HG02840 (cell line): Measurements from ENCODE around the gene C14orf119.

ENCODE experiments used
- ATAC-seq: cut with Tn5 transposase; IDR thresholded peaks from one replicate; pipeline ENCODE4 v1.9.1; 2021; ENCODE audit warnings: mild to moderate bottlenecking, moderate library complexity, moderate number of reproducible peaks; ENCODE audit not compliant: unreplicated experiment, low FRiP score

The C14orf119 gene

GRCh38 chr14:23080474-23080873 lies 14.8 kb upstream of the C14orf119 start:
- ATAC-seq, result no peak

DNA sequence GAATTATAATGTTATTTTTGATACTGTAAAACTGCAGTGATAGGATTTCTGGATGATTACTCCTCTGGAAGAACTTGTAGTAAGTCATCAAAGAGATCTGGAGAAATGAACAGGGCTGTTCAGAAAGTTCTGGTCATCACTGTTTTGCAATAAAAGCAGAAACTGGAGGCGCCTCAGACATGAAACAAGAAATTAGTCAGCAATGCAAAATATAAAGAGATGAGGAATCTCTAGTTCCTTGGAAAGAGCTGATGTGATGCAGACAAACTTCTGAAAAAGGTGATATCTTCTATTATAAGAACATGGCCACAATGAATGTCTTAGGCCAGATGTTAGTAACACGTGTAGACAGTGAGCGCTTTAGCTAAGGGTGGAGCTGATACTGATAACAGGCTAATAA lies 9.8 kb upstream of the C14orf119 start:
- no peak for ATAC-seq

GRCh38 chr14:23086565-23086964 lies 8.7 kb upstream of the C14orf119 start:
- ATAC-seq, result no peak

DNA sequence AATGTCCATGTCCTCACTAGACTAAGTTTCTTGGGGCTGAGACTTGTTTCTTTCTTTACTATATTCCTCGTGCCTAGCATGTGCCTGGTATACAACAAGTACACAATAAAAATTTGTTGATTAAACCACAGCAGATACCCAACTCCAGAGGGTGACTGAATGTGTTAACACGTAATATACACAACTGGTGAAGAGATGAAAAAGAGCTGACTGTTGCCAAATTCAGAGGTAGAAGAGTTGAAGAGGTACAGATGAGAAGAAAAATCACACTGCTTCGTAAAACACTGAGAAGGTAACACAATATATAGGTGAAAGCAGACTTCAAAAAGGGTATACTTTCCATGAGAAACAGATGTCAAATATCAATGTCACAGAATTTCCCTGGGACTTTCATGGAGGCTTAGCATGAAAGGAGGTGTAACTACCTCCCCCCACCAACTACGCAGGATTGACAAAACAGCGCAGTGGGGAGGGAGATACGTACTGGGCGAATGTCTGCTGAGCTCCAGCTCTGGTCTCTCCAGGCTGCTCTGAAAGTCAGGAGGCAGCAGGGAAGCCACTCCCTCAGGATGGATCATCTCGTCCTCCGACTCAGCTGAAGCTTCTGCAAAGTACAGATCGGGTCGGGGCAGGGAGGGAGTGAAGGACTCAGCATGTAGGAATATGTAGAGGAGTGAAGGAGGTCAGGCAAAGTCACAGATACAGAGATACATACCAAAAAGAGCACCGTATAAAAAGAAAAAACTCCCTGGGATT lies 5.6 kb upstream of the C14orf119 start:
- no peak for ATAC-seq

GRCh38 chr14:23090254-23090636 lies 5.1 kb upstream of the C14orf119 start:
- ATAC-seq, result no peak

DNA sequence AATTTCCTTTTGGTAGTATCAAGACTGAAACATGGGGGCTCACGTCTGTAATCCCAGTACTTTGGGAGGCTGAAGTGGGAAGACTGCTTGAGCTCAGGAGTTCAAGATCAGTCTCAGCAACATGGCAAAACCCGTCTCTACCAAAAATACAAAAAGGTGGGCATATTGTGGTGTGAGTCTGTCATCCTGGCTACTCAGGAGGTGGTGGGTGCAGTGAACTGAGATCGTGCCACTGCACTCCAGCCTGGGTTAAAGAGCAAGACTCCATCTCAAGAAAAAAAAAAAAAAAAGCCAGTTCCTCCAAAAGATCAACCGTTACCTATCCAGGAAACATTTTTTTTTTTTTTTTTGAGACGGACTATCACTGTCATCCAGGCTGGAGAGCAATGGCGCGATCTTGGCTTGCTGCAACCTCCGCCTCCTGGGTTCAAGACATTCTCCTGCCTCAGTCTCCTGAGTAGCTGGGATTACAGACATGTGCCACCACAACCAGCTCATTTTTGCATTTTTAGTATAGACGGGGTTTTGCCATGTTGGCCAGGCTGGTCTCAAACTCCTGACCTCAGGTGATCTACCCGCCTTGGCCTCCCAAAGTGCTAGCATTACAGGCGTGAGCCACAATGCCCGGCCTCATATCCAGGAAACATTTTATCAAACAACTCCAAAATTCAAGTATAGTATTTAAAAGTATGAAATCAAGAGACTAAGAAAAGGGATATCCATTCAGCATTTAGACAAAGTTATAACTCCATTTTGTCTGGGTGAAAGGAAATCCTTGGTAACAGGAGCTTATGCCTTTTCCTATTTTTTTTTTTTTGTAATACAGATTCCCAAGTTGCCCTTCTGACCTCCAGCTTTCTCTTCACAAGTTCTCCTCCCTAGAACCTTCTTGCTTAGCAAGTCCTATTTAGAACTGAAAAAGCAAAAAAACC lies 3.7 kb upstream of the C14orf119 start:
- ATAC-seq, result no peak

GRCh38 chr14:23093104-23093503 lies 2.2 kb upstream of the C14orf119 start:
- no peak for ATAC-seq

DNA sequence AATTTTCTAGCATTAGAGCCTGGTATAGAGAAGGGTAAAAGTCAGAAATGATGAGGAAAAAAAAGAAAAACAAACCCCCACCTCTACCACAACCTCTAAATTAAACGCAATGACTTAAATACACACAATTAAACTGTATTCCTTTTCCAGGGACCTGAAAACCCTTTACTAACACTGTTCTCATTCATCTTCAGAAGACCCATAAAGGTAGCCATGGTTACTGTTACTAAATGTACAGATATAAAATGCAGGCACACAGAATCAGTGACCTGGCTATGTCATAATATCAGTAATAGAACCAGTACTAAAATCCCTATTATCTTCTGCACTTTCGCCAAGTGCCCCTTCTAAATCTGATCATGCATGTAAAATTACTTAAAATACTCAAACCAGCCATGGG lies 1.8 kb upstream of the C14orf119 start:
- no peak for ATAC-seq

DNA sequence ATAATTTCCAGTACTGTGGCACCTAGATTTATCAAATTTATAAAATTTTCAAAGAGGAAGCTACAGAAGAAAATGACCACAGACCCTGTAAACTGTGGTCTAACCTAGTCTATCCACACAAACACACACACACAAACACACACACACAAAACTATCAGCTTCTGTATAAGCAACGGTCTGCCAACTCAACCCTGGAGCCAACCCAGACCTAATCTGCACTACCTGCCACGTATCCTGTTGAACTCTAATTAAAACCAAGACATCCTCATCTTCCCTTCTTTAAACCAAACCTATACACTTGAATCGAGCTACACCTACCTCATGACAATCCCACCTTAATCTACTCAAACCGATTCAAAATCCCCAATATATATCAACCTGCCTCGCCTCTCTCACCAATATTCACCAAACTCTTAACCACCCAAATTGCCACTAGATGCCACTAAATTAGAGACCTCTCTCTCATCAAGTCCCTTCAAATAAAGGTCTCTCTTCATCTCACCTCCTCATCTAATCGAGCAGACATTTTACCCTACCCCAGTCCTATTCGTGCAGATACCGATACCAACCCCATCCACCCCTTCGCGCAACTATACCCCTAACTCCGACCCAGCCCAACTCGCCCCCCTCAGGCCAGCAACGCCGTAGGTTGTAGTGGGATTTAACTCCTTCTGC lies 1.2 kb upstream of the C14orf119 start:
- no peak for ATAC-seq

GRCh38 chr14:23094666-23095195 lies 574 bp upstream of the C14orf119 start, which contains the start of gene ACIN1:
Gene ACIN1 (minus strand): TSS chr14:23095136. CDS start chr14:23095112, 24 bp downstream.
- peak; percentile 32 for ATAC-seq

DNA sequence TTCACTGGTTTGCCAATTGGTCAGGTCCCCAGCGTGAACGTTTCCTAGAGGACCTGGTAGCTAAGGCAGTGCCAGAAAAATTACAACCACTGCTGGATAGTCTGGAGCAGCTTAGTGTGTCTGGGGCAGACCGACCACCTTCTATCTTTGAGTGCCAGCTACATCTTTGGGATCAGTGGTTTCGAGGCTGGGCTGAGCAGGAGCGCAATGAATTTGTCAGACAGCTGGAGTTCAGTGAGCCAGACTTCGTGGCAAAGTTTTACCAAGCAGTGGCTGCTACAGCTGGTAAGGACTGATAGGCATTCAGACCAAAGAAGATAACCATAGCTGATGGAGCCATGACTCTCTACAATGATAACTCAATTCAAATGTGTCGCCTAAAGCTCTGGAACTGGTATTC lies 2.5 kb downstream of the C14orf119 start:
- no peak for ATAC-seq

- no peak for ATAC-seq
Observed at GRCh38 chr14:23099212-23099861, 4.0 kb downstream of the C14orf119 start.

DNA sequence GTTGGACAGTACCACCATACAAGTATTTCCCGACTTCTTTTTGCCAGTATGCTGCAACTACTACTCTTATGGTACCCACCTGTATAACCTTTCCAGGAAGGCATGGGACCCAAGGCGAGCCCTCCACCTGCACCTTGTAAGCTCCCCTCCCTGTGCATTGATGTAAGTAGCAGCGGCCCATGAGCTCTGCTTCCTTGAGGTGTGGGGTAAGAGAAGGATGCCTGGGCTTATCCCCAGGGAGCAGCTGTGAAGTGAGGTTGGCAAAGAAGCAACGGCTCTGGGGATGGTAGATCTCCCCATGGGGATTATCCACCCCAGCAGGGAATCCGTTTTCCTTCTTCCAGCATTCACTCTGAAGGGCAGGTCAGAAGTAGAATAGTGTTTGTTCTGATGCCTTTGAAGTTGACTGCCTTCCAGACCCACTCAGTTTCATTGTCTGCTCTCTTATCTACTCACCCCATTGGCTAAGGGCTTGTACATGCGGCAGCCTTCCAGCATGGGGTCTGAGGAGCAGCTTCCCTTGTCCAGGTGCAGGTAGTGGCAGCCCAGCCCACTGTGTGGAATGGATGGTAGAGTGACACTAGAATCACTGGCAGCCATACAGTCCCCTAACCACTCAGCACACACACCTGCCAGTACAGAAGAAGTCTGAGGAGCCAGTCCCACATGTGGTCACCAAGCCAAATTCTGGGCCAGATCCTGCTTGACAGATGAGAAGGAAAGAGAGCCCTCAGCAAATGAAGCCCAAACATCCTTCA lies 6.1 kb downstream of the C14orf119 start:
- ATAC-seq, result no peak

DNA sequence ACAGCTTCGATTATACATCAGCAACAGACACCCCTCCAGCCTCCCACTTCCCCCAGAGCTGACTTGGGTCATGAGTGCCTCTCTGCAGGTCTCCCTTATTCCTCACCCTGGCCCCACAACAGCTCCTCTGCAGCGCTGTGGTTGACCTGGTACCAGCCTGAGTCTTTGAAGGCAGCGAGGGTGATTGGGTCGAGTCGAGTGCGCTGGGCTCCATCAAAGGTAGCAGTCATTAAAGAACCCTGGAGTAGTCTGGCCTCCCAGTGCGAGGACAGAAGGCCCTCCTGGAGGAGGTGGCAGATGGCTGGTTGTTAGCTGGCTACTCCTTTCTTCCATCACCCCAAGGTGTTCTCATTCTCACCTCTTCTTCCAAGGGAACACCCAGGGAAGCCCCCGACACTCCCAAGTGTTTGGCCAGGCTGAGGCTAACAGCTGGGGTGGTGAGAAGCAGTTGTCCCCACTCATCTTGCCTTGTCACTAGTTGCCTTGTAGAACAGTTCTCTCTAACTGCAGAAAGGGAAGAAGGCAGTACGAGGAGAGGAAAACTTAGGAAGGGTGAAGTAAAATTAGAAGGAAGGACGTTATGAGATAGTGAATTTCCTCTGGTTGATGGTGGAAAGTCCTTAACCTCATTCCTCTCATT lies 6.8 kb downstream of the C14orf119 start:
- no peak for ATAC-seq

DNA sequence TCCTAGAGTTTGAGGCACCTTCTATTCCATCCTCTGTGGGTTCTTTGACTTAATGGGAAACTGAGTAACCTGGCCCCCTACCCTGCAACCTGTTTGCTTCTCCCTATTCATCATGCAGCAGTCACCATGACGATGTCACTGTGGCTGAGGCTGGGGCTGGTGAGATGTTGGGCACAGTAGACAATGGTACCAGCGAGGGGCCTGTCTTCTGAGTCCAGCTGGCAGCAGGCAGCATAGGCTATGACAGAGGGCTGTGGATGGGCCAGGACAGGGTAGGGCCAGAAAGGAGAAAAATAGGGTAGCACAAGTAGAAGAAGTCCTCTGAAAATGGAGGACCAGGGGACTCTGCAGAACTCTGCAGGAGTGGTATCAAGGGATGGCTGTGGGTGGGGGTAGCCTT lies 7.5 kb downstream of the C14orf119 start:
- no peak for ATAC-seq

- ATAC-seq, result no peak
Observed at GRCh38 chr14:23103581-23103980, 8.3 kb downstream of the C14orf119 start.

GRCh38 chr14:23104070-23104590 lies 8.8 kb downstream of the C14orf119 start:
- ATAC-seq, result no peak

- no peak for ATAC-seq
Observed at GRCh38 chr14:23104591-23105347, 9.5 kb downstream of the C14orf119 start, which contains the start of gene CIROP. Gene CIROP (minus strand): TSS chr14:23104989. CDS start chr14:23104920, 69 bp downstream.
